HG02981 (cell line): ENCODE measurements around the gene KIF19.

Source experiments
- ATAC-seq: cut with Tn5 transposase; IDR thresholded peaks from one replicate; pipeline ENCODE4 v1.9.1; 2021; ENCODE audit warnings: mild to moderate bottlenecking, moderate library complexity; ENCODE audit not compliant: unreplicated experiment

KIF19 gene

DNA sequence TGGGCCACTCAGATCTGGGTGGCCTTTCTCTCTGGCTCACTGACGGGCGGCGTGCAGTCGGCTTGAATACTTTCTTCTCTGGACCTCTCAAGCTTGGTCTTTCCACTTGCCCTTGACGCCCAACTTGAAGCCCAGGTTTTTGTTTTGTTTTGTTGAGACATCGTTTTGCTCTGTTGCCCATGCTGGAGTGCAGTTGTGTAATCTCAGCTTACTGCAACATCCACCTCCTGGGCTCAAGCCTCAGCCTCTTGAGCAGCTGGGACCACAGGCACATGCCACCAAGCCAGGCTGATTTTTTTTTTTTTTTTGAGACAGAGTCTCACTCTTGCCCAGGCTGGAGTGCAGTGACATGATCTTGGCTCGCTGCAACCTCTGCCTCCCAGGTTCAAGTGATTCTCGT lies 22.7 kb upstream of the KIF19 start:
- no peak for ATAC-seq

DNA sequence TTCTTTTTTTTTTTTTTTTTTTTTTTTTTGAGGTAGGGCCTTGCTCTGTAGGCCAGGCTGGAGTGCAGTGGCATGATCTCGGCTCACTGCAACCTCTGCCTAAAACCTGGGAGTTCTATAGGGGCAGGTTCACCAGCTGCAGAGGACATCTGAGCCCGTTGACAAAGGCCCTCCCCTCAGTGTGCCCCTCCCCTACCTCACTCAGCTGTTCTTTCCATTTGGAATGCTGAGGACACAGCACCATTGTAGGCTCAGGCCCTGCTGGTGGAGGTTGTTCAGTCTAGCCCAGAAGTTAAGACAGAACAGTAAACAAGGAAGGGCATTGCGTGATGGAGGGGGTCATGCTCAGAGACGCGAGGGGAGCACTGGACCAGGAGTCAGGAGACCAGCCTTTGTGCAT lies 21.8 kb upstream of the KIF19 start:
- no peak for ATAC-seq

DNA sequence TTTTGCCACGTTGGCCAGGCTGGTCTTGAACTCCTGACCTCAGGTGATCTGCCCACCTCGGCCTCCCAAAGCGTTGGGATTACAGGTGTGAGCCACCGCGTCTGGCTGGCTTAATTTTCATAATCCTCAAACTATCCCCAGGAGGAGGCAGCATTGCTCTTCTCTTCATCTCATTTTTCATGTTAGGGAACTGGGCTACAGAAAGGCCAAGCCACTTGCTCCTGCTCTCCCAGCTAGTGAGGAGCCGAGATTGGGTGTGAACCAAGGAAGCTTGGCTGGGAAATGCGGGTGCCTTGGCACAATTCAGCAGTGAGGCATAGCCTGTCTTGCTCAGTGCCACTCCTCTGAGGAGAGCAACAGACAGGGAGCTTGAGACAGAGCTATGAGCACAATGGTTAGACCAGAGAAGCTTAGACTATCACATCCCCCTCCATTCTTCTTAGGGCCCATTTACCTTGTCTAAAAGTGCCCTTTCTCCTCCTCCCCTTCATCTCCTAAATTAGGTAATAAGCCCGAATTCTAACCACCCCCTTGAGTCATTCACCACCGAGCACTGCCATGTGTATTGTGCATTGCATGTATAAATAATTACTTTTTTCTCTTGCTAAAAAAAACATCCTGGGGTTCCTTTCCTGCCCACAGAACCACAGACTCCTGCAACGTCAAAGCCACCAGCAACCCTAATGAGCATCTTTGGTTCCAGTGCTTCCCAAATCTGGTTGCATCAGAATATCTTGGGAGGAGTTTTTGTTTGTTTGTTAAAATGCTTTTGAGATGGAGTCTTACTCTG lies 20.0 kb upstream of the KIF19 start:
- no peak for ATAC-seq

GRCh38 chr17:74307984-74308773 lies 17.8 kb upstream of the KIF19 start:
- ATAC-seq = no peak

DNA sequence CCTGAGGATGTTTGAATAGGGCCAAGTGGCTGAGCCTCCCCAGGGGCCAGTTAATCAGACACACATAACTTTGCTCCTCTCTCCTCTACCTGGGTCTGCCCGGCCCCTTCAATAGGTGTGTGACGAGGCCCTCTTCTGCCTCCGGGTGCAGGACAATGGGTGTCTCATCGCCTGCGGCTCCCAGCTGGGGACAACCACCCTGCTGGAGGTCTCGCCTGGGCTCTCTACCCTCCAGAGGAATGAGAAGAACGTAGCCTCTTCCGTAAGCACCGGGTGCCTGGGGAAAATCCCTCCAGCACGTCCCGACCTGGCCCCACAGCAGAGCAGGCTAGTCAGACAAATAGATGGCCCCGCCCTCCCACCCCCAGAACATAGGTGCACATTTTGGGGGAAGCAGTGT lies 16.1 kb upstream of the KIF19 start:
- no peak for ATAC-seq

DNA sequence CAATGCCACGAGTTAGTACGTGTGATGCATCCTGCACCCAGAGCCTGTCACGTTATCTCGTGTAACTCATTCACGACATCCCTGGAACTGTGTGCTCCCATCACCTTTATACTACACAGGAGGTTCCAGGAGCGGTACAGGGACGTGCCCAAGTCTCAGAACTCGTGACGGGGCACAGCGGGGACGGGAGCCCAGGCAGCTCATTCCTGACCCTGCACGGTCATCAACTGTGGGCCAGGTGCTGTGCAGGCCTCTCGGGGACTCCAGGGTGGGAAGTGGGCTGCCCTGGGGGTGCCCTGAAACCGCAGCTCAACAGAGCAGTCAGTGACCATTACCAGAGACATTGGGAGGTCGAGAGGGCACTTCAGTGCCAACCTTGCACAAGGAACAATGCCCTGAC lies 11.1 kb upstream of the KIF19 start:
- ATAC-seq = no peak

- no peak for ATAC-seq
Observed at GRCh38 chr17:74316220-74316619, 9.8 kb upstream of the KIF19 start.

GRCh38 chr17:74317071-74317470 lies 9.0 kb upstream of the KIF19 start:
- no peak for ATAC-seq

- no peak for ATAC-seq
Observed at GRCh38 chr17:74318391-74318790, 7.6 kb upstream of the KIF19 start.

DNA sequence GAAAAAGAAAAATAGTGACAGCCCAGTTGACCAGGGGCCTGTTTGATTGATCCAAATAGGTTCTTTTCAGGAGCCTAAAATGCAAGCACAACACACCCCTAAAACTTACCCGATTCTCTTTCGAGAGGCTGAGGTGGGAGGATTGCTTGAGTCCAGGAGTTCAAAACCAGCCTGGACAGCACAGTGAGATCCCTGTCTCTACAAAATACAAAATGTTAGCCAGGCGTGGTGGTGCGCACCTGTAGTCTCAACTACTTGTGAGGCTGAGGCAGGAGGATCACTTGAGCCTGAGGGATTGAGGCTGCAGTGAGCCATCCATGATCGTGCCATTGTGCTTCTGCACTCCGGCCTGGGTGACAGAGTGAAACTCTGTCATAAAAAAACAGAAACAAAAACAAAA lies 1.5 kb upstream of the KIF19 start:
- ATAC-seq = no peak

DNA sequence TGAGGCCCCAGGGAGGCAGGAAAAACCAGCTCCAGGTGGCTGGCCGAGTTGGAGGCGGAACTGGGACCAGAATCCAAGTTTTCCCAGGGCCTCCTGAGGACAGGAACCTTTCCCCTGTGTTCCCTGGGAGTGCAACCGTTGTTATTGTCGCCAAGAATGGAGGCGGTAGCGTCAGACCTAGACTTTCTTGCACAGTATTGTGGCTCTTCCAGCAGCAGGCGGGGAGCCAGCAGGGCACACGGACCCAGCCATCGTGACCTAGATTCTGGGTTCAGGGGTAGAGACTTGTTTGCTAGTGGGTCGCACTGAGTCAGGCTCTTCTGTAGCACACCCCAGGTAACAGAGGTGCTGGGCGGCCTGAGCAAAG lies 667 bp upstream of the KIF19 start:
- ATAC-seq = no peak

DNA sequence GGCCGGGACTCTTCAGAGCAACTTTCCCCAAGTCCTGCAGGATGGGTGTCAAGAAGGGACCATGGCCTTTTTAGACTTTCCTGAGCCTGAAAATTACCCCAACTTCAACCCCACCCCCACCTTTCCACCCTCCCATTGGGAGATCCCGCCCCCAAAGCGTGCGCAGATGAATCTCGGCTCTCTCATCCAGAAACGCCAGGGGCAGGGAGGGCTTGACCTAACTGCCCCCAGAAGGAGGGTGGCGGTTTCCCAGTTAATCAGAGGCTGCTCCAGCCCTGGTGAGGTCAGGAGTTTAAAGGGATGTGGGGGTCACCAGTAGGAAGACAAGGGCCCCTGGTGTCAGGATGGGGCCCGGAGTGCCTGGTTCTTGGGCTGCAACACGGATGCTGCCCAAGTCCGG lies 480 bp downstream of the KIF19 start:
- ATAC-seq = no peak

DNA sequence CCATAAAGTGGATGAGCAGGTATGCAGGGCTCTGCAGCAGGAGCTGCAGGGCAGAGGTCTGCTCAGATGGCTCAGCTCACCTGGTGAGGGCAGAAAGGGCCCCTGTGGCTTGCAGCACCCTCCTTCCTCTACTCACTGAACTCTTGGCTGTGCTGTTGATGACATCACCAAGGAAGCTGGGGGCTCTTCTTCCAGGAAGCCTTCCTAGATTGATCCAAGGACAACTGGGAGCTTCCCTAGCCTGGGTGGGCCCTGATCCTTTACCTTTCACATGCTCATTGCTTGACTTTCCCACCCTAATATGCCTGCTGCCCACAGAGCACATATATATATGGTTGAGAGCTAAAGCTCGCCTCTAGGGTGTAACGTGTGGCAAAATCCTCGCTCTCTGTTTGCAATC lies 2.5 kb downstream of the KIF19 start:
- ATAC-seq = no peak

- ATAC-seq = no peak
Observed at GRCh38 chr17:74329378-74329777, 3.4 kb downstream of the KIF19 start.

DNA sequence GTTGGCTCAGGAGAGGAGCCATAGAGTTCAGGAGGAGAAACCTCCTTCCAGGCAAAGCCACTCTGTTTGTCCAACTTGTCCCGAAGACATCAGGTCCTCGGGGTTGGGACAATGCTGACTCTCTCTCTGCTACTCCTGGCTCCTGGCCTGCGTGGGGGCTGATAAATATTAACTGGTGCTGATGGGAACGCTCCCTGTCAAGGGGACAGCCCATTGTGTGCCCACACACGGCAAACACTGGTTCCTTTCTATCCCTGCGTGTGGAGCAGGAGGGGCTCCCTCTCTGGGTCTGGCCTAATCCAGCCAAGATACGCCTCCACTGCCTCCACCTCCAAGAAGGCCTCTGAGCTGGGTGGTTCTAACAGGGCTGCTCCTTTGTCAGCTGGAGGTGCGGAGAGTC lies 4.4 kb downstream of the KIF19 start:
- no peak for ATAC-seq

DNA sequence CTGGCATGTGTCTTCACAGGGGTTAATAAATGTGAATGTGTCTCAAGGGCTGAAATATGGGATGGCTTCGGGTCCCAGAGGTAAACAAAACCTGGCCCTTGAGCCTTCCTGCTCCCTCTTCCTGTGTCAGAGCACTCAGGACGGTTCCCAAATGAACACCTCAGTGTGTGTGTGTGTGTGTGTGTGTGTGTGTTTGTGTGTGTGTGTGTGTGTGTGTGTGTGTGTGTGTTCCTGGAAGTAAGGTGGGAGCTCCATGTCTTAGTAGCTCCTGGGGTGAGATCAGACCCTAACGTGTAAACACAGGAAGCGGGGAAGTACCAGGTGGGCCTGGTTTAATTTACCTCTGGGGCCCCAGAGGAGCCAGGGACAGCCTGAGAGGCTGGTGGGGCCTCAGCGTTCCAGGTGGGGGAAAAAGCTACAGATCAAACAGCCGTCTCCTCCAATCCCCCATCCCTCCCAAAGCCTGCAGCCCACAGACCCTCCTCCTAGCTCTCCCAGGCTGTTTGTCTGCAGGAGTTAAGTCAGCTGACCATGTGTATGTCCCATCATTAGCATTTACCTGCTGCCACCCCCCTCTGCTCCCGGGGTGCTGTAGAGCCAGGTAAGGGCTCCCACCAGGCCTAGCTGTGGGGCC lies 6.1 kb downstream of the KIF19 start:
- ATAC-seq = no peak

GRCh38 chr17:74332763-74333283 lies 6.8 kb downstream of the KIF19 start:
- no peak for ATAC-seq

- no peak for ATAC-seq
Observed at GRCh38 chr17:74334393-74335039, 8.5 kb downstream of the KIF19 start.

GRCh38 chr17:74335529-74336062 lies 9.6 kb downstream of the KIF19 start:
- ATAC-seq = no peak

DNA sequence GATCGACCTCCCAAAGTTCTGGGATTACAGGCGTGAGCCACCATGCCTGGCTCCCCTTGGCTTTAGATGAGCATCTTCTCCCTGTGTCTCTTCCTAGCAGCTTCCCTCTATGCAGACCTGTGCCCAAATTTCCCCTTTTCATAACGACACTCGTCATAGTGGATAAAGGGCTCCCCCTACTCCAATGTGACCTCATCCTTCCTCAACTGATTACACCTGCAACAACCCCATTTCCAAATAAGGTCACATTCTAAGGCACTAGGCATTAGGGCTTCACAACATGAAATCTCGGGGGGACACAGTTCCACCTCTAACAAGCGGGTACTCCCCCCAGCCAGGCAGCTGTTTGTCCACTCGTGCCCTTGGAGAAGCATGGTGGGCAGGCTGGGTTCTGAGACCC lies 10.3 kb downstream of the KIF19 start:
- no peak for ATAC-seq
